Erythroblast (primary cell): ENCODE data around the gene HSPA9.

Experiments
- GATA1 ChIP-seq: IDR thresholded peaks from 2 replicates; pipeline ENCODE4 v1.6.1; 2011; ENCODE audit warnings: low read depth, mild to moderate bottlenecking, control low read depth, low read length, moderate library complexity
- POLR2A ChIP-seq: IDR thresholded peaks from 2 replicates; pipeline ENCODE4 v1.6.1; 2011; ENCODE audit warnings: mild to moderate bottlenecking, low read length

DNA sequence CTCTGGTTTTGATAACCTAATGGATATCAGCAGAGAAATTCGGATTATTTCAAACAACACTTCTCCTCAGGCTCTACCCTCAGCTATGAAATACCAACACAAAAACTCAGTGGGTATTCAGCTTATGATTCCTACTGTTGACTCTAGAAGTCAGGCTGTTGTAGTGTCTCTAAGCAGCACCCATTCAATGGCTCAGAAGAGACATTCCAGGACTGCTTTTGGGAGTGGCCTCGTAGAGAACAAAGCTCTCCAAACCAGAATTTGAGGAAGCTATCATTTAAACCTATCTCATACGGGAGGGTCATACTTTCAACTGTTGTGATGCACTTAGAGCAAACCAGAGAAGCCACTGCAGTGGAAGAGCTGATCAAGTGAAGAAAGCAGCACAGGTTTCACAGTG is 66.2 kb downstream of the HSPA9 start:
- TF ChIP-seq POLR2A (no peak), GATA1 (no peak)
